Stimulated activated CD8-positive, alpha-beta memory T cell treated with anti-CD3 and anti-CD28 coated beads, Interleukin-15, amount 100 ng/mL, for 4 hours (primary cell): ENCODE measurements around the gene ITGB5.

Experiments used
- DNase-seq, 2 donors: peaks; one replicate each; pipeline ENCODE4 v3.0.0-alpha.2; 2020; ENCODE audit warnings: low read depth in 2 of 2

ITGB5 gene

DNA sequence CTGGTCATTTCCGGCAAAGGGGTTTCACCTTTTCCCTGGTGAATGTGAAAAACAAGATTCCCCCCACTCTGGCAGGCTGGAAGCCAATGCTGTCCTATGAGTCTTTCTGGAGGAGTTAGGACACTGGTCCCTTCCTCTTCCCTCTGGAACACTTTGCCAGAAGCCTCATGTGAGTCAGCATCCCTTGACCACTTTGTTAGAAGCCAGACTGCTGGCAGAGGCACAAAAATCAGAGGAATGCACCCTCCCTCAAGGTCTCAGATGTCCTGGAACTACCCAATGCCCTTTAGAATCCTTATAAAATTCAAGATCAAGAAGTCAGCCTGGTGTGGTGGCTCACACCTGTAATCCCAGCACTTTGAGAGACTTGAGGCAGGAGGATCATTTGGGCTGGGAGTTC, 26.6 kb downstream of the ITGB5 start:
- DNase-seq = no peak

- DNase-seq = no peak
Measured at GRCh38 chr3:124859025-124859424, 28.1 kb downstream of the ITGB5 start.

DNA sequence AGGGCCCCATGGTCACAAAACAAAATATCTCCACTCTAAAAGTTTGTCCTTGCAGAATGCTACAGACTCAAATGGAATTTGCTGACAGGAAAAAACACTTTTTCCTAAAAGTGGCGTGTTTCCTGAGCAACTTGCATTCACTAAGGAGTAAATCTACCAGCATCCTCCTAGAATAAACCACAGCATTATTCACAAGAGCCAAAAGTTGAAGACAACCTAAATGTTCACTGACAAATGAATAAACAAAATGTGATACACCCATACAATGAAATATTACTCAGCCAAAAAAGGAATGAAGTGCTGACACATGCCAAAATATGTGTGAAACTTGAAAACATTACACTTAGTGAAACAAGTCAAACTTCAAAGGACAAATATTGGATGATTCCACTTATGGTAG, 28.9 kb downstream of the ITGB5 start:
- no peak for DNase-seq

DNA sequence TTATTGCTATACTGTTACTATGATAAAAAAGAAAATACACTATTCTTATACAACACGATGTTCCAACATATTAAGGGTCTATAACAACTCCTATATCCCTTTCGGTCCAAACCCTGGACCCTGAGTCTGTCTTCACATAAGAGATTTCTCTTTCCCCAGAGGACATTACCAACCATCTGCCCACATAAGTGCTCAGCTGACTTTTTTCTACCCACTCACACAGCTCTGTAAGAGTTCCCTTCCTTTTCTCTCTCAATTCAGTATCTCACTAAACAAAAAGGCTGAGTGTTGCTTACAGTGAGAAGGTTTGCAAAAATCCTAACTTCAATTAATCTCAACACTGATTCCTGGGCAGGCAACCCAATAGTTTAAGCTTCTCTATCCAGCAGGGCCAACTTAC, 30.5 kb downstream of the ITGB5 start:
- no peak for DNase-seq

DNA sequence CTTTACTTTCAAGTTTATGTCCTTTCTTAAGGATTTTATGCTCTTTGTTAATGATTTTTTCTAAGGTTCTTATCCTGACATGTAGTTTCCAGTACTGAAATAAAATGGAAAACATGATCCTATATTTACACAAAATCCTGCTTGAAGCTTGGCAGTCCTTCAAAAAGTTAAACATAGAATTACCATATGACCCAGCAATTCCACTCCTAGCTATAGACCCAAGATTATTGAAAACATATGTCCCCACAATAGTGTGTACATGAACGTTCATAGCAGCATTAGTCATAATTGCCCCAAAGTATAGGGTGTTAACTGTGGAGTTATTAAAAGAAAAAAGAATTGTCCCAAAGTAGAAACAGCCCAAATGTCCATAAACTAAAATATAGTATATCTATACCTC, 33.2 kb downstream of the ITGB5 start:
- no peak for DNase-seq

- DNase-seq = no peak
Measured at GRCh38 chr3:124853446-124853845, 33.7 kb downstream of the ITGB5 start.

DNA sequence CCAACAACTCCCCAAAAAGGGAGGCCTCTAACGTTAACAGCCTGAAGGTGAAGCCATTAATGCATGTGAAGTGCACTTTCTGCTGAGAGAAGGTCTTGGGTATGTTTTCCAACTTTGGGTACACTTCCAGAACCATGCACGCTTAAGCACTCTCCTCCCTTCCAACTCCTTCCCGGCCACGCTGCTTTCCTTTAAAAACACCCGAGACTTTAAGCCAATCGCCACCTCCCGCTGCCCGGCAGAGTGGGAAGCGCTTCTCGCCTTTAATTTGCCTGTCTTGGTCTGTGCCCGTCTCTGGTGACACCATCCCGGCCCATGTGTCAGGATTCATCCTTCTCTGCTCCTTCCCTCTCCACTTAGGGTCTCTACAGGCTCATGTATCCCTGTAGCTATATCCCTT, 35.3 kb downstream of the ITGB5 start:
- no peak for DNase-seq

GRCh38 chr3:124851136-124851535, 36.0 kb downstream of the ITGB5 start:
- DNase-seq = no peak

GRCh38 chr3:124850633-124851032, 36.5 kb downstream of the ITGB5 start:
- no peak for DNase-seq

DNA sequence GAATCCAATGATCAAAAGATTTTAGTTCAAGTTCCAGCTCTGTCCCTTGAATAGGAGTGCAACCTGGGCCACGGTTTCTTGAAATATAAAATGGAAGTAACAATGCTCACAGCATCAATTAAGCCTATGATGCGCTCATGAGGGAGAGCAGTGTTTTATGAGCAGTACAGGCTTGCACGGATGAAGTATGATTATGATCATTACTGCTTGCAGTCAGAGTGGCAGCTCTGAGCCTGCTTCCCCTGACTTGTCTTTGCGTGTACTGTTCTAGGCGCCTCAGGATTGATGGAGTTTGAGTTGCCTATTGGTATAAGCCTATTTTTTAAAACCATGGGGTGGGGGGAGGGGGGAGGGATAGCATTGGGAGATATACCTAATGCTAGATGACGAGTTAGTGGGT, 37.0 kb downstream of the ITGB5 start:
- DNase-seq = no peak

- DNase-seq = no peak
Measured at GRCh38 chr3:124848300-124848699, 38.9 kb downstream of the ITGB5 start.

DNA sequence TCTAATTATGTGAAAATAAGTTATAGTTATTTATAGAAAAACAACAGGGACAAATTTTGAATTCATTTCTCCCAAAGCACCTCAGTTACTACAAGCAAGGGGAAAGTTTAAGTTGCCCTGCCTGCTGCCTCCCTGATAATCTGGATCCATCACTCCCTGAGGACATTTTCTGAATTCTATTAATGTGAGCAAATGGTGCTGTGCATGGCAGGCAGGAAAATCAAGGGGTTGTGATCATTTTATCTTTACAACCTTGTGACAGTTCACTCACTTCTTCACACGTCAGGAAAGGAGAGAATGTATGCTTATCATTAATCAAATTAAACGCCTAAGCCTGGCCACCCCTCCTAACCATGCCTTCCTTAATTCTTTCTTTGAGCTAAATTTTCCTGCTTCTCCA, 39.3 kb downstream of the ITGB5 start:
- no peak for DNase-seq

DNA sequence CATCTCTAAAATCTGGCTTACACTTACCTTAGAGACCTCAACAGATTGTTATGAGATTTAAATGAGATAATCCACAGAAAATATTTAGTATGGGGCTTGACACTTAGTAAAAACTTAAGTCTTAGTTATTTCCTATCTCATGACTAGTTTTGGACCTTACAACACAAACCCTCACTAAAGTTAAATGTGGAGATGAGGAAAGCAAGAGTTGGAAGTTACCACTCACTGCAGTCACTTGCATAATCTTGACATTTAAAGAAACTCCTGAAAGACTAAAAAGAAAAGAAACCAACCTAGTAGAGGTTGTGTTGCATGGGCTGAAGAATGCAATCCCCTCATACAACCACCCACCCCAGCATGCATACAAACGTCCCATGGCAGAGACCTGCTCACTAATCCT, 40.1 kb downstream of the ITGB5 start:
- DNase-seq = no peak

DNA sequence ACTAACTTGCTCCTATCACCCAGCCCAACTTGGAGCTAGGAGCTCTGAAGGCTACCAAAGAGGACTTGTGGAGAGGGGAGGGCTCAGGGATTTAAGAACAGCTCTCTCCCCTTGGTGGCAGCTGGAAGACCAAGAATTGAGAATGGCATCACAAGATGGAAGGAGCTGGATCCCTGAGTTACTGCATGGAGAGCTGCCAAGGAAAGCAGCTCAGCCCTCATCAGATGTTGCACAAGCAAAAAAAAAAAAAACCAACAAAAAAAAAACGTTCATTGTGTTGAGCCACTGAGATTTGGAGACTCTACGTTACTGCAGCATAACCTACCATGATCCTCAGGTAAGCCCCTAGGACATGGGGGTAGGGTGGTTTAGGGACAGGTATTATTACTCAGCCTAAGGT, 41.0 kb downstream of the ITGB5 start:
- DNase-seq = no peak

DNA sequence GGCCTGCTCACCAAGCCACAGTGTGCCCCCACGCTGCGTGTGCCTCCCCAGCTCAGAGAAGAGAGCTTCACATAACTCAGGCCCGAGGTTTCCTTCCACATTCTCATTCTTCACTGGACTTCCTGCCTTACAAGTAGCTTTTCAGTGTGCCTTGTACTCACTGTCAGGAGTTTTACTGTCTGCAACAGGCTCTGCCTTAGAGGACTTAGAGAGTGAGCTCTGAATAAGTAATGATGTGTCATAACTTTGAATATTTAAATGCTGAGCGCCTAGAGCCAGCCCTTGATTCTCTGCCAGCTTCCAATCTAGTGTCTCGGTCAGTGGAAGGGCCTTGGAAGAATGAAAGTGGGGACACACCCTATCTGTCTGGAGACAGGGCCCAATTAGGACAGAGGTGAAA, 41.8 kb downstream of the ITGB5 start:
- no peak for DNase-seq

- no peak for DNase-seq
Measured at GRCh38 chr3:124843506-124844177, 43.5 kb downstream of the ITGB5 start.

- no peak for DNase-seq
Measured at GRCh38 chr3:124843047-124843446, 44.1 kb downstream of the ITGB5 start.

- DNase-seq = no peak
Measured at GRCh38 chr3:124841517-124841916, 45.6 kb downstream of the ITGB5 start.

DNA sequence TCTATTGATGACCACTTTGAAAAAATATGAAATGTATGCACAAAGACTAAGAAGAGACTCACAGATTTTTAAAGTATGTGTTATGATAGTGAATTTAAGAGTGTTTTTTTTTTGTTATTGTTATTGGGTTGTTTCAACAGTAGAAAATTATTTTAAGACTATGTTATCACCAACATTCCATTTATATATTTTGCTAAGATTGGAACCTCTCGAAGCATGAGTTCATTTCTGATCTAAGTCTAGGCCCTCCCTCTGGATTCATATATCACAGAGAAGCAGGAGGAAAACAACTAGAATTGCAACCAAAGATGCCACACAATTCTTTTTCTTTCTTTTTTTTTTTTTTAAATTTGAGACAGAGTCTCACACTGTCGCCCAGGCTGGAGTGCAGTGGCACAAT, 46.8 kb downstream of the ITGB5 start:
- no peak for DNase-seq

GRCh38 chr3:124839896-124840295, 47.3 kb downstream of the ITGB5 start:
- DNase-seq = no peak

GRCh38 chr3:124838963-124839362, 48.2 kb downstream of the ITGB5 start:
- no peak for DNase-seq

DNA sequence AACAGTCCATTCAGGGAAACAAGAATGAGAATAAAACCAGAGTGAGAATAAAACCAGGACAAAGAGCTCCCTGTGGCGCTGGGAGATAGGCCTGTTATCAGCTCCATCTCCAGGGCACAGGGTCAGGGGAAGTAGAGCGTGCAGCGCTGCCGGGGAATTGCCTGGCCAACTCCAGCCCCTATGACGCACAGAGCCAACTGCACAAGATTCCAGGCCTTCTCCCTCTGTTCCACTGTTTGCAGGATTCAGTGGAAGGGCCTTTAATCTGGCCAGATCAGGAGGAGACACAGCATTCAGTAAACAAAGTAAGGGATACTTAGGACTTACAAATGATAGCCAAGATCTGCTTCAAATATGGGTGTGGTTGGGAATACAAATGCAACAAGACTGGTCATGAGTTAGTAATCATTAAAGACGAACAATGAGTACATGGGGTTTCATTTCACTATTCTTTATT, 49.4 kb downstream of the ITGB5 start:
- DNase-seq = no peak

DNA sequence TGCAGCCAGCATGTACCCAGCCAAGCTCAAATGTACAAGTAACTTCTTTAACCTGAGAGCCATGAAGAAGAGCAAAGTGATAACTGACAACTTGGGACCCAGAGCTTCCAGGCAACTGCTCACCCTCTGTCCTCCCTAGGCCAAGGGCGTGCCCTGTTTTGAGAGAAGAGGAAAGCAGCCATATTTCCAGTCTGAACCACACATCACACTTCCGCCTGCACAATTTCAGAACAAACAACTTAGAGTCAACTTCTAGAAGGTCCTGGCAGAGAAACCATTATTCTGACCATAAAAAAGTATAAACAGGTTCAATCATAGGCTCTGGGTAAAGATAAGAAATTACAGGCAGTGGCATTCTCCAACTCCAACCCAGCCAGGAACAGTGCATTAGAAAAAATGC, 50.1 kb downstream of the ITGB5 start:
- DNase-seq = no peak

GRCh38 chr3:124836448-124836847, 50.7 kb downstream of the ITGB5 start:
- no peak for DNase-seq
